ENCODE data around the gene PTPRK.

The PTPRK gene

DNA sequence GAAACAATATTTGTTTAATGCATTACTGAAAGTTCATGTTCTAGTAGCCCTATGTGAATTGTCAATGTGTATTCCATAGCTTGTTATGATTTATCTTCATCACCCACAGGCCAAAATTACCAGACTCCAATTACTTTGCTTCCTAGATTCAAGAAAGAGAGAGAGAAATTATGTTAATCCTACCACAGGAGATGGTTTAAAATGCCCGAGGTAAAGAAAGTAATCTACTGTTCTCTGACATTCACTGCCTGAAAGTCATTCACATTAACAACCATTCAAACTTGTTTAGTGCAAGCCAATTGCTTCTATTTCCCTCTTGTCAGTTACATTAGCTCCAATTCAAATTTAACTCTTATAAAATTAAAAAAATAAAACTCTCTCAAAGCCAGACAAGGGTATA, 359.1 kb downstream of the PTPRK start:
- H3K79me2 ChIP-seq (ENCODE audit: insufficient read depth, low read length): no peaks in the 10 kb centered on the region
- H4K20me1 ChIP-seq (ENCODE audit: insufficient read depth, low read length): no peaks in the 10 kb centered on the region
- no peaks in the 10 kb centered on the region for H3K9me2 ChIP-seq (ENCODE audit: low read depth, low read length)
- H3K4me3 ChIP-seq (ENCODE audit: low read depth, low read length, poor library complexity, severe bottlenecking): no peak overlapping the region
- no peak for TF ChIP-seq EZH2 (IDR thresholded peaks at IDR 0.05; ENCODE audit: borderline replicate concordance, low read length)
- TF ChIP-seq, protein P1, sequence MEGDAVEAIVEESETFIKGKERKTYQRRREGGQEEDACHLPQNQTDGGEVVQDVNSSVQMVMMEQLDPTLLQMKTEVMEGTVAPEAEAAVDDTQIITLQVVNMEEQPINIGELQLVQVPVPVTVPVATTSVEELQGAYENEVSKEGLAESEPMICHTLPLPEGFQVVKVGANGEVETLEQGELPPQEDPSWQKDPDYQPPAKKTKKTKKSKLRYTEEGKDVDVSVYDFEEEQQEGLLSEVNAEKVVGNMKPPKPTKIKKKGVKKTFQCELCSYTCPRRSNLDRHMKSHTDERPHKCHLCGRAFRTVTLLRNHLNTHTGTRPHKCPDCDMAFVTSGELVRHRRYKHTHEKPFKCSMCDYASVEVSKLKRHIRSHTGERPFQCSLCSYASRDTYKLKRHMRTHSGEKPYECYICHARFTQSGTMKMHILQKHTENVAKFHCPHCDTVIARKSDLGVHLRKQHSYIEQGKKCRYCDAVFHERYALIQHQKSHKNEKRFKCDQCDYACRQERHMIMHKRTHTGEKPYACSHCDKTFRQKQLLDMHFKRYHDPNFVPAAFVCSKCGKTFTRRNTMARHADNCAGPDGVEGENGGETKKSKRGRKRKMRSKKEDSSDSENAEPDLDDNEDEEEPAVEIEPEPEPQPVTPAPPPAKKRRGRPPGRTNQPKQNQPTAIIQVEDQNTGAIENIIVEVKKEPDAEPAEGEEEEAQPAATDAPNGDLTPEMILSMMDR (IDR thresholded peaks at IDR 0.05; ENCODE audit: low read length): no peak
- no peaks in the 10 kb centered on the region for H3K27me3 ChIP-seq (ENCODE audit: insufficient read depth, low read length)
- H3K9ac ChIP-seq (ENCODE audit: low read length): no peak overlapping the region
- H3K27ac ChIP-seq (ENCODE audit: low read depth, low read length, poor library complexity, severe bottlenecking): no peak overlapping the region
- H3K4me2 ChIP-seq (ENCODE audit: low read length): no peak overlapping the region
- H3K36me3 ChIP-seq (ENCODE audit: insufficient read depth, low read length): no peaks in the 10 kb centered on the region
- no peaks in the 10 kb centered on the region for H3F3A ChIP-seq (ENCODE audit: insufficient read depth, low read length)
- no peaks in the 10 kb centered on the region for H3K9me3 ChIP-seq (ENCODE audit: low read length)
- no peak overlapping the region for H2AFZ ChIP-seq (ENCODE audit: low read length)
- no peaks in the 10 kb centered on the region for H3K4me1 ChIP-seq (ENCODE audit: insufficient read depth, low read length, severe bottlenecking)

DNA sequence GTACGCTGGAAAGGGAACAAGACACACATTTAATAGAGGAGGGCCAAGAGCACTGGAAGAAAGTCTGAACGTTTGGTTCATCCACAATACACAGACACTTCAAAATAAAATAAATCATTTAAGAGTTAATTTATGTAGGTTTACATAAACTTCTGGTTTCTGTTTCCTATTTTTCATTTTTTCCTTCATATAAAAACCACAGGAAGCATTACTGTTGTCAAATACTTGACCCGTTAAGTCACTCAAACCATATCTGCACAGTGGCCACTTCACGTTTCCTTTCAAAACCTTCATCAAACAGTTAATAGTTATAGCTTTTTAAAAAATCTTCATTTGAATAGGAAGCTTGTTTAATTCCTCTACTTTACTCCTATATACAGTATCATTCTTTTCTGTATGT, 361.9 kb downstream of the PTPRK start:
- Histone ChIP-seq H3K27ac (ENCODE audit: low read depth, low read length, poor library complexity, severe bottlenecking) (no peak overlapping the region), H4K20me1 (ENCODE audit: insufficient read depth, low read length) (no peaks in the 10 kb centered on the region), H2AFZ (ENCODE audit: low read length) (no peak overlapping the region), H3K9ac (ENCODE audit: low read length) (no peak overlapping the region), H3F3A (ENCODE audit: insufficient read depth, low read length) (no peaks in the 10 kb centered on the region), H3K9me2 (ENCODE audit: low read depth, low read length) (no peaks in the 10 kb centered on the region), H3K4me1 (ENCODE audit: insufficient read depth, low read length, severe bottlenecking) (no peaks in the 10 kb centered on the region), H3K4me2 (ENCODE audit: low read length) (no peak overlapping the region), H3K4me3 (ENCODE audit: low read depth, low read length, poor library complexity, severe bottlenecking) (no peak overlapping the region), H3K9me3 (ENCODE audit: low read length) (no peaks in the 10 kb centered on the region), H3K27me3 (ENCODE audit: insufficient read depth, low read length) (no peaks in the 10 kb centered on the region), H3K79me2 (ENCODE audit: insufficient read depth, low read length) (no peaks in the 10 kb centered on the region), H3K36me3 (ENCODE audit: insufficient read depth, low read length) (no peaks in the 10 kb centered on the region)
- TF ChIP-seq, protein P1 (IDR thresholded peaks at IDR 0.05; ENCODE audit: low read length): no peak

DNA sequence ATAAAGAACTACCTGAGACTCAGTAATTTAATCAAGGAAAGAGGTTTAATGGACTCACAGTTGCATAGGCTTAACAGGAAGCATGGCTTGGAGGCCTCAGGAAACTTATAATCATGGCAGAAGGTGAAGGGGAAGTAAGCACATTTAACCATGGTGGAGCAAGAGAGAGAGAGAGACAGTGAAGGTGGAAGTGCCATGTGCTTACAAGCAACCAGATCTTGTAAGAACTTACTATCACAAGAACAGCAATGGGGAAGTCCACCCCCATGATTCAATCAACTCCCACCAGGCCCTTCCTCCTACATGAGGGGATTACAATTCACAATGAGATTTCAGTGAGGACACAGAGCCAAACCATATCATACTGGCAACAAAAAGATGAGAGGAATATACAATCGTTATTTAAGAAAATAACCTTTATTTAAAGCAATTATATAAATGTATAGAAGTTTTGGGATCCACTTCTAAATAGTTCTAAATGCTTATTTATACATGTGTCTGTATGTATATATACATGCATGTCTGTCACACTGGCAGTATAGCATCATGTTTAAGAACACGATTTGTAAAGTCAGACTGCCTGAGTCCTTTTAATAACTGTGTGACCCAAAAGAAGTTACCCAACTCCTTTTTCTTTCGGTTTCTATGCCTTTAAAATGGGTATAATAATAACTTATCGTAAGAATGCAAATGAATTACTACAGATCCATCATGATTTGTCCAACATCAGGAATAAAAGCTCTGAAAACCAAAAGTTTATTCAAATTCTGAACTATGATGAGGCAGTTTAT, 363.9 kb downstream of the PTPRK start:
- no peak overlapping the region for H3K4me3 ChIP-seq (ENCODE audit: low read depth, low read length, poor library complexity, severe bottlenecking)
- H3F3A ChIP-seq (ENCODE audit: insufficient read depth, low read length): no peaks in the 10 kb centered on the region
- no peaks in the 10 kb centered on the region for H3K9me2 ChIP-seq (ENCODE audit: low read depth, low read length)
- no peaks in the 10 kb centered on the region for H3K36me3 ChIP-seq (ENCODE audit: insufficient read depth, low read length)
- H3K9me3 ChIP-seq (ENCODE audit: low read length): no peaks in the 10 kb centered on the region
- H3K27me3 ChIP-seq (ENCODE audit: insufficient read depth, low read length): no peaks in the 10 kb centered on the region
- H3K79me2 ChIP-seq (ENCODE audit: insufficient read depth, low read length): no peaks in the 10 kb centered on the region
- no peak overlapping the region for H3K9ac ChIP-seq (ENCODE audit: low read length)
- TF ChIP-seq, protein P1 (IDR thresholded peaks at IDR 0.05; ENCODE audit: low read length): no peak
- TF ChIP-seq EZH2 (IDR thresholded peaks at IDR 0.05; ENCODE audit: borderline replicate concordance, low read length): no peak
- no peaks in the 10 kb centered on the region for H3K4me1 ChIP-seq (ENCODE audit: insufficient read depth, low read length, severe bottlenecking)
- no peak overlapping the region for H3K27ac ChIP-seq (ENCODE audit: low read depth, low read length, poor library complexity, severe bottlenecking)
- no peaks in the 10 kb centered on the region for H4K20me1 ChIP-seq (ENCODE audit: insufficient read depth, low read length)
- H2AFZ ChIP-seq (ENCODE audit: low read length): no peak overlapping the region
- no peak overlapping the region for H3K4me2 ChIP-seq (ENCODE audit: low read length)
